ENCODE results near the gene MBNL1.

DNA sequence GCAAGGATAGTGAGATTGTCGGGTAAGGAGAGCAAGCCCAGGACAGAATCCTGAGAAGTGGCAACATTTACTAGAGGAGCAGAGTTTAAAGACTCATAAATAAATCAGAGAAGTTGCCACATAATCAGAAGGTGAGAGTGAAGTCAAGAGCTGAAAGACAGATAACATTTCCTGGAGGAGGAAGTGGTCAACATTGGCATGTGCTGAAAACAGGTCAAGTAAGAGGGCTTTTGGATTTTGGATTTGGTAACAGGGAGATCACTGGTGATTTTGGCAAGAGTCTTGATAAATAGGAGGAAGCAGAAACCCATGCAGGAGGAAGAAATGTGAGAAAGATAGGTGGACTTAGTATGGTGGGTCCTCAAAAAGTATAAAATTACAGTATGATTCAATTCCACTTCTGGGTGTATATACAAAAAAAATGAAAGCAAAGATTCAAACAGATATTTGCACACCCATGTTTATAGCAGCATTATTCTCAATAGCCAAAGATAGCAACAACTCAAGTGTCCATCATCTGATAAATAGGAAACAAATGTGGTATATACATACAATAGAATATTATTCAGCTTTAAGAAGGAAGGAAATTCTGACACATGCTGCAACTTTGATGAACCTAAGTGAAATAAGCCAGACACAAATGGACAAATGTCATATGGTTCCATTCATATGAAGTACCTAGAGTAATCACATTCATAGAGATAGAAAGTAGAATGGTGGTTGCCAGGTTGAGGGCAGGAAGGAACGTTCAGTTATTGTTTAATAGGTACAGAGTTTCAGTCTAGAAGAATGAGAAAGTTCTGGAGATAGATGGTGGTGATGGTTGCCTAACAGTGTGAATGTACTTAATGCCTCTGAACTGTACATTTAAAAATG lies 27.3 kb upstream of the MBNL1 start:
- TF ChIP-seq, protein P1, sequence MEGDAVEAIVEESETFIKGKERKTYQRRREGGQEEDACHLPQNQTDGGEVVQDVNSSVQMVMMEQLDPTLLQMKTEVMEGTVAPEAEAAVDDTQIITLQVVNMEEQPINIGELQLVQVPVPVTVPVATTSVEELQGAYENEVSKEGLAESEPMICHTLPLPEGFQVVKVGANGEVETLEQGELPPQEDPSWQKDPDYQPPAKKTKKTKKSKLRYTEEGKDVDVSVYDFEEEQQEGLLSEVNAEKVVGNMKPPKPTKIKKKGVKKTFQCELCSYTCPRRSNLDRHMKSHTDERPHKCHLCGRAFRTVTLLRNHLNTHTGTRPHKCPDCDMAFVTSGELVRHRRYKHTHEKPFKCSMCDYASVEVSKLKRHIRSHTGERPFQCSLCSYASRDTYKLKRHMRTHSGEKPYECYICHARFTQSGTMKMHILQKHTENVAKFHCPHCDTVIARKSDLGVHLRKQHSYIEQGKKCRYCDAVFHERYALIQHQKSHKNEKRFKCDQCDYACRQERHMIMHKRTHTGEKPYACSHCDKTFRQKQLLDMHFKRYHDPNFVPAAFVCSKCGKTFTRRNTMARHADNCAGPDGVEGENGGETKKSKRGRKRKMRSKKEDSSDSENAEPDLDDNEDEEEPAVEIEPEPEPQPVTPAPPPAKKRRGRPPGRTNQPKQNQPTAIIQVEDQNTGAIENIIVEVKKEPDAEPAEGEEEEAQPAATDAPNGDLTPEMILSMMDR (IDR thresholded peaks at IDR 0.05): no peak
- TF ChIP-seq POLR2A (IDR thresholded peaks at IDR 0.05): no peak

Data from testis (tissue), 2 donors.